ENCODE data around the gene LEPR. TPM values are rescaled to one million over a fixed set of nuclear protein-coding genes. Genes with fewer than 3 reads are reported as not detected.

LEPR gene
- total RNA-seq, 1 experiment from 2014 or later, result 5.3 TPM

GRCh38 chr1:65434255-65434654, 13.8 kb downstream of the LEPR start (continued):
- TF ChIP-seq, protein P1, sequence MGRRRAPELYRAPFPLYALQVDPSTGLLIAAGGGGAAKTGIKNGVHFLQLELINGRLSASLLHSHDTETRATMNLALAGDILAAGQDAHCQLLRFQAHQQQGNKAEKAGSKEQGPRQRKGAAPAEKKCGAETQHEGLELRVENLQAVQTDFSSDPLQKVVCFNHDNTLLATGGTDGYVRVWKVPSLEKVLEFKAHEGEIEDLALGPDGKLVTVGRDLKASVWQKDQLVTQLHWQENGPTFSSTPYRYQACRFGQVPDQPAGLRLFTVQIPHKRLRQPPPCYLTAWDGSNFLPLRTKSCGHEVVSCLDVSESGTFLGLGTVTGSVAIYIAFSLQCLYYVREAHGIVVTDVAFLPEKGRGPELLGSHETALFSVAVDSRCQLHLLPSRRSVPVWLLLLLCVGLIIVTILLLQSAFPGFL (CRISPR knock-in tag; IDR thresholded peaks at IDR 0.05; ENCODE audit: borderline replicate concordance), result no peak
- TF ChIP-seq ZNF317 (CRISPR knock-in tag; IDR thresholded peaks at IDR 0.05; ENCODE audit: borderline replicate concordance, low read depth) (no peak), IRF2 (CRISPR knock-in tag; IDR thresholded peaks at IDR 0.05; ENCODE audit: borderline replicate concordance, low read depth) (no peak), TCF7 (CRISPR knock-in tag; IDR thresholded peaks at IDR 0.05; ENCODE audit: low read depth) (no peak)

DNA sequence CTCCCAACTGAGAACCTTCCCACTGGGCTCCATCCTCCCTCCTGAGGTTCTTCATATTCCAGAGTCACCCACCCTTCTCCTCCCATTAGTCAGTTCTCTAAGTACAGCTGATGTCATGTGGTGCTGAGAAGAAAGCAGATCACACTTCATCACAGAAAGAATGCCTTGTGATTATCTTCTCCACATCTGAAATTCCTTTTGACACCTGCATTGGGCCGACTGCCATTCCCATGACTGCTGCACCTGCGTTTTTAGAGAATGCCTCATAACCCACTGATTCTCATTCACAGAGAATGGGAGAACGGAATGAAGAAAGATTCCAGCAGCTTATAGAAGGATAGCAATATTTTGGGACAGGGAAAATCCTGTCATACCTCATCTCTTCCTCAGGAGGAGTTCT, 14.3 kb downstream of the LEPR start:
- Mint-ChIP-seq H3K36me3 (no peaks in the 10 kb centered on the region), H3K9me3 (no peaks in the 10 kb centered on the region), H3K4me3 (no peak overlapping the region), H3K27ac (peak overlapping the region; percentile 51; the same call in 1 of the 2 replicates), H3K4me1 (peaks cover 37% of the 10 kb centered on the region), H3K27me3 (ENCODE audit: low read depth) (no peaks in the 10 kb centered on the region)
- ChIA-PET POLR2A (no interaction called here), CTCF (interaction anchor here (1.5 to 6.3 kb wide), 2 partner anchors 9 to 25 kb away, joined by 7 to 37 read pairs; no protein-coding TSS in a partner anchor)
- TF ChIP-seq RELA (CRISPR knock-in tag; IDR thresholded peaks at IDR 0.05; ENCODE audit: borderline replicate concordance) (no peak), GABPB1 (CRISPR knock-in tag; IDR thresholded peaks at IDR 0.05) (no peak), ETV6 (CRISPR knock-in tag; IDR thresholded peaks at IDR 0.05) (no peak), SMAD3 (CRISPR knock-in tag; IDR thresholded peaks at IDR 0.05; ENCODE audit: borderline replicate concordance) (no peak), GTF2I (CRISPR knock-in tag; conservative IDR thresholded peaks at IDR 0.05) (no peak), FOXK1 (CRISPR knock-in tag; IDR thresholded peaks at IDR 0.05) (no peak), NFATC4 (CRISPR knock-in tag; IDR thresholded peaks at IDR 0.05) (no peak), ZNF138 (CRISPR knock-in tag; conservative IDR thresholded peaks at IDR 0.05) (no peak), NR1H2 (CRISPR knock-in tag; IDR thresholded peaks at IDR 0.05) (no peak), SP1 (CRISPR knock-in tag; conservative IDR thresholded peaks at IDR 0.05) (no peak), EMX1 (CRISPR knock-in tag; IDR thresholded peaks at IDR 0.05) (no peak), FOXP1 (CRISPR knock-in tag; IDR thresholded peaks at IDR 0.05; ENCODE audit: borderline replicate concordance) (no peak)
- TF ChIP-seq, protein P2, sequence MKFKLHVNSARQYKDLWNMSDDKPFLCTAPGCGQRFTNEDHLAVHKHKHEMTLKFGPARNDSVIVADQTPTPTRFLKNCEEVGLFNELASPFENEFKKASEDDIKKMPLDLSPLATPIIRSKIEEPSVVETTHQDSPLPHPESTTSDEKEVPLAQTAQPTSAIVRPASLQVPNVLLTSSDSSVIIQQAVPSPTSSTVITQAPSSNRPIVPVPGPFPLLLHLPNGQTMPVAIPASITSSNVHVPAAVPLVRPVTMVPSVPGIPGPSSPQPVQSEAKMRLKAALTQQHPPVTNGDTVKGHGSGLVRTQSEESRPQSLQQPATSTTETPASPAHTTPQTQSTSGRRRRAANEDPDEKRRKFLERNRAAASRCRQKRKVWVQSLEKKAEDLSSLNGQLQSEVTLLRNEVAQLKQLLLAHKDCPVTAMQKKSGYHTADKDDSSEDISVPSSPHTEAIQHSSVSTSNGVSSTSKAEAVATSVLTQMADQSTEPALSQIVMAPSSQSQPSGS (CRISPR knock-in tag; IDR thresholded peaks at IDR 0.05; ENCODE audit: borderline replicate concordance, low read depth), result no peak
- TF ChIP-seq, protein P3, sequence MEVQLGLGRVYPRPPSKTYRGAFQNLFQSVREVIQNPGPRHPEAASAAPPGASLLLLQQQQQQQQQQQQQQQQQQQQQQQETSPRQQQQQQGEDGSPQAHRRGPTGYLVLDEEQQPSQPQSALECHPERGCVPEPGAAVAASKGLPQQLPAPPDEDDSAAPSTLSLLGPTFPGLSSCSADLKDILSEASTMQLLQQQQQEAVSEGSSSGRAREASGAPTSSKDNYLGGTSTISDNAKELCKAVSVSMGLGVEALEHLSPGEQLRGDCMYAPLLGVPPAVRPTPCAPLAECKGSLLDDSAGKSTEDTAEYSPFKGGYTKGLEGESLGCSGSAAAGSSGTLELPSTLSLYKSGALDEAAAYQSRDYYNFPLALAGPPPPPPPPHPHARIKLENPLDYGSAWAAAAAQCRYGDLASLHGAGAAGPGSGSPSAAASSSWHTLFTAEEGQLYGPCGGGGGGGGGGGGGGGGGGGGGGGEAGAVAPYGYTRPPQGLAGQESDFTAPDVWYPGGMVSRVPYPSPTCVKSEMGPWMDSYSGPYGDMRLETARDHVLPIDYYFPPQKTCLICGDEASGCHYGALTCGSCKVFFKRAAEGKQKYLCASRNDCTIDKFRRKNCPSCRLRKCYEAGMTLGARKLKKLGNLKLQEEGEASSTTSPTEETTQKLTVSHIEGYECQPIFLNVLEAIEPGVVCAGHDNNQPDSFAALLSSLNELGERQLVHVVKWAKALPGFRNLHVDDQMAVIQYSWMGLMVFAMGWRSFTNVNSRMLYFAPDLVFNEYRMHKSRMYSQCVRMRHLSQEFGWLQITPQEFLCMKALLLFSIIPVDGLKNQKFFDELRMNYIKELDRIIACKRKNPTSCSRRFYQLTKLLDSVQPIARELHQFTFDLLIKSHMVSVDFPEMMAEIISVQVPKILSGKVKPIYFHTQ (CRISPR knock-in tag; IDR thresholded peaks at IDR 0.05), result no peak
- no peak for ATAC-seq
- no peak for DNase-seq (ENCODE audit: low spot score)

DNA sequence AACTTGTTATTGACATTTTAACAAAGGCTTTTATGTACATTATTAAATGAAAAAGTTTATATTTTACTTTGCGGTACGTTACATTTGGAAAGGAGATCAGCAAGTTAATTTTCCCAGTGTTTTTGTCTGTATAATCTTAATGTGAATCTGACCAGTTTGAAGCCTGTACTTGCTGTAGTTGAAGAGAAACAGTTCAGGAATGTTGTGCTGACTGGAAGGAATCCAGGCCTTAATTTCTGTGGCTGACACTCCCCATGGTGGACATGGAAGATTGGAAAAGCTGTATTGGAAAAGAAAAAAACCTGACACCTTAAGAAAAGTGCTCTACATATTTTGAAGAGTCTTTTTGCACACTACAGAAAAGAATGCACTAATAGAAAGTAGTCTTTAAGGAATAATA, 15.5 kb downstream of the LEPR start:
- DNase-seq (ENCODE audit: low spot score) (no peak), ATAC-seq (no peak)
- Mint-ChIP-seq H3K36me3 (no peaks in the 10 kb centered on the region), H3K27me3 (ENCODE audit: low read depth) (no peaks in the 10 kb centered on the region), H3K27ac (peak overlapping the region; percentile 47), H3K4me1 (peaks cover 43% of the 10 kb centered on the region), H3K4me3 (no peak overlapping the region), H3K9me3 (no peaks in the 10 kb centered on the region)
- TF ChIP-seq, protein P4, sequence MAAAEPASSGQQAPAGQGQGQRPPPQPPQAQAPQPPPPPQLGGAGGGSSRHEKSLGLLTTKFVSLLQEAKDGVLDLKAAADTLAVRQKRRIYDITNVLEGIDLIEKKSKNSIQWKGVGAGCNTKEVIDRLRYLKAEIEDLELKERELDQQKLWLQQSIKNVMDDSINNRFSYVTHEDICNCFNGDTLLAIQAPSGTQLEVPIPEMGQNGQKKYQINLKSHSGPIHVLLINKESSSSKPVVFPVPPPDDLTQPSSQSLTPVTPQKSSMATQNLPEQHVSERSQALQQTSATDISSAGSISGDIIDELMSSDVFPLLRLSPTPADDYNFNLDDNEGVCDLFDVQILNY (CRISPR knock-in tag; IDR thresholded peaks at IDR 0.05), result no peak
- TF ChIP-seq SOX15 (CRISPR knock-in tag; IDR thresholded peaks at IDR 0.05) (no peak), IRF2 (CRISPR knock-in tag; IDR thresholded peaks at IDR 0.05; ENCODE audit: borderline replicate concordance, low read depth) (no peak)
- ChIA-PET POLR2A (no interaction called here), CTCF (interaction anchor here (0.6 to 6.3 kb wide), 3 partner anchors 13 to 252 kb away, joined by 3 to 37 read pairs (median 9); no protein-coding TSS in a partner anchor)

Measured in WTC11 (cell line).